Measurements from ENCODE around the gene MAP2K6. TPM values are rescaled to one million over a fixed set of nuclear protein-coding genes. Genes with fewer than 3 reads are reported as not detected.

The MAP2K6 gene
- polyA plus RNA-seq, 1 donor (not counting 4 experiments of a cell fraction or from before 2014, with no cell fraction given), result 0.39 TPM

GRCh38 chr17:69497161-69497560, 82.7 kb downstream of the MAP2K6 start:
- no peak for FAIRE-seq
- no peak for DNase-seq (ENCODE audit: low read depth, low spot score)
- Histone ChIP-seq H3K79me2 (ENCODE audit: control insufficient read depth, insufficient read depth, low read length) (no peaks in the 10 kb centered on the region), H3K27ac (ENCODE audit: control insufficient read depth, insufficient read depth, low read length) (no peak overlapping the region), H3K36me3 (ENCODE audit: control insufficient read depth in 2 of 2, extremely low read depth in 1 of 2, insufficient read depth in 2 of 2, low read length in 2 of 2) (no peaks in the 10 kb centered on the region), H2AFZ (ENCODE audit: control insufficient read depth, low read length) (no peak overlapping the region), H3K9me1 (ENCODE audit: control insufficient read depth, extremely low read depth, insufficient read depth, low read length) (no peaks in the 10 kb centered on the region), H3K4me3 (ENCODE audit: control insufficient read depth in 2 of 3, extremely low read depth in 1 of 3, insufficient read depth in 2 of 3, low read depth in 1 of 3, low read length in 3 of 3) (no peak overlapping the region), H3K4me2 (ENCODE audit: control insufficient read depth, extremely low read depth, insufficient read depth, low read depth, low read length) (no peak overlapping the region), H4K20me1 (ENCODE audit: control insufficient read depth, extremely low read depth, insufficient read depth, low read length) (no peaks in the 10 kb centered on the region), H3K27me3 (ENCODE audit: control insufficient read depth, extremely low read depth, insufficient read depth, low read length) (no peaks in the 10 kb centered on the region), H3K4me1 (ENCODE audit: control insufficient read depth, extremely low read depth, insufficient read depth, low read length) (peaks cover 12% of the 10 kb centered on the region), H3K9ac (ENCODE audit: control insufficient read depth, extremely low read depth, insufficient read depth, low read length) (no peak overlapping the region), H3K9me3 (ENCODE audit: control insufficient read depth, low read depth, low read length) (no peaks in the 10 kb centered on the region)
- dilution Hi-C loops (cut with MboI; ENCODE audit: extremely low pct_ligation_motif_present, low sequenced_read_pairs), result no loop called here
- no peak for TF ChIP-seq CTCF (optimal IDR thresholded peaks at IDR 0.05 in 1 of 3, IDR thresholded peaks at IDR 0.05 in 1 of 3, conservative IDR thresholded peaks at IDR 0.05 in 1 of 3; ENCODE audit: extremely low read depth in 1 of 3, insufficient read depth in 2 of 3, low read length in 3 of 3)
- TF ChIP-seq EZH2 (IDR thresholded peaks at IDR 0.05; ENCODE audit: low read length), result no peak

- Histone ChIP-seq H3K27ac (ENCODE audit: control insufficient read depth, insufficient read depth, low read length) (no peak overlapping the region), H3K9me1 (ENCODE audit: control insufficient read depth, extremely low read depth, insufficient read depth, low read length) (no peaks in the 10 kb centered on the region), H3K79me2 (ENCODE audit: control insufficient read depth, insufficient read depth, low read length) (no peaks in the 10 kb centered on the region), H3K4me3 (ENCODE audit: control insufficient read depth in 2 of 3, extremely low read depth in 1 of 3, insufficient read depth in 2 of 3, low read depth in 1 of 3, low read length in 3 of 3) (no peak overlapping the region), H2AFZ (ENCODE audit: control insufficient read depth, low read length) (no peak overlapping the region), H3K4me2 (ENCODE audit: control insufficient read depth, extremely low read depth, insufficient read depth, low read depth, low read length) (no peak overlapping the region), H3K36me3 (ENCODE audit: control insufficient read depth in 2 of 2, extremely low read depth in 1 of 2, insufficient read depth in 2 of 2, low read length in 2 of 2) (no peaks in the 10 kb centered on the region), H3K9ac (ENCODE audit: control insufficient read depth, extremely low read depth, insufficient read depth, low read length) (no peak overlapping the region), H3K4me1 (ENCODE audit: control insufficient read depth, extremely low read depth, insufficient read depth, low read length) (peaks cover 7% of the 10 kb centered on the region), H3K9me3 (ENCODE audit: control insufficient read depth, low read depth, low read length) (no peaks in the 10 kb centered on the region), H3K27me3 (ENCODE audit: control insufficient read depth, extremely low read depth, insufficient read depth, low read length) (no peaks in the 10 kb centered on the region), H4K20me1 (ENCODE audit: control insufficient read depth, extremely low read depth, insufficient read depth, low read length) (no peaks in the 10 kb centered on the region)
- TF ChIP-seq EZH2 (IDR thresholded peaks at IDR 0.05; ENCODE audit: low read length) (no peak), CTCF (optimal IDR thresholded peaks at IDR 0.05 in 1 of 3, IDR thresholded peaks at IDR 0.05 in 1 of 3, conservative IDR thresholded peaks at IDR 0.05 in 1 of 3; ENCODE audit: extremely low read depth in 1 of 3, insufficient read depth in 2 of 3, low read length in 3 of 3) (no peak)
- no peak for DNase-seq (ENCODE audit: low read depth, low spot score)
- FAIRE-seq, result no peak
- dilution Hi-C loops (cut with MboI; ENCODE audit: extremely low pct_ligation_motif_present, low sequenced_read_pairs), result no loop called here
Measured at GRCh38 chr17:69499318-69499717, 84.8 kb downstream of the MAP2K6 start.

Data from keratinocyte (primary cell).